Medulla oblongata (tissue), 1 donor: Measurements from ENCODE around the gene ABCF2.
A peak's percentile ranks its signal among the peaks of the same experiment; 100 is the strongest.

Experiments
- DNase-seq: peaks from one replicate; pipeline ENCODE4 v3.0.0-alpha.2; 2015; ENCODE audit errors: extremely low spot score

ABCF2 gene

DNA sequence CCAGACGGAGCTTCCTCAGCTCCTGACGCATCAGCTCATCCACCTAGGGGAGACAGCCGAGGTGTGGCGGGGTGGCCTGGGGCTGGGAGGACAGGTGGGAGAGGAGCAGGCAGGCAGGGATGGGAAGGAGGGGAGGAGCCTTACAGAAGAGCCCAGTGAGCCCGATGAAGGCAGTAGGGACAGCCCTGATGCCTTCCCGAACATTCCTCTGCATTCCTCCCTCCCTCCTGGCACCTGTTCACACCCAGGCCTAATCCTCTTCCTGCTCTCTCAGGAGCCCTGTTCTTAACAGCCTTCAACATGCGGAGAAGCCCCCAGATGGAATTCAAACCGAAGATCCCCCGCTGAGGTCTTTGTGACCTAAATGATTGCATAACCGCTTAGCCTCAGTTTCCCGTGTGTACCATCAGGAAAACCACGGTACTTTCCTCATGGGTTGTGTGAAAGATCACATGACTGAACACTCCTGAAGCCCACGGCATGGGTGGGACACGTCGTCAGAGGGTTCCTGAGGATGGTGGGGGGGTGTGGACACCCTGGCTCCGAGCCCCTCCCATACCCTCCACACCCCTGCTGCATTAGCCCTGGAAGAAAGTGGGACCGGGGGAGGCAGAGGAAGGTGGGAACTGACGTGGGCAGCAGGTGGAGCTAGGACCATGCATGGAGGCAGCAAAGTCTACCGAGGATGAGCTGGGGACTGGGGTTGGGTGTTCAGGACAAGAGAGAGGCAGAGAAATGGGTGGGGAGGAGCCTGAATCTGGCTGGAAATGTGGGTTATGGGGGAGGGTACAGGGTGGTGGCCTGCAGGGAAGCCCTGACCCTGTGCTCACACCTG, 31.2 kb downstream of the ABCF2 start:
- no peak for DNase-seq

DNA sequence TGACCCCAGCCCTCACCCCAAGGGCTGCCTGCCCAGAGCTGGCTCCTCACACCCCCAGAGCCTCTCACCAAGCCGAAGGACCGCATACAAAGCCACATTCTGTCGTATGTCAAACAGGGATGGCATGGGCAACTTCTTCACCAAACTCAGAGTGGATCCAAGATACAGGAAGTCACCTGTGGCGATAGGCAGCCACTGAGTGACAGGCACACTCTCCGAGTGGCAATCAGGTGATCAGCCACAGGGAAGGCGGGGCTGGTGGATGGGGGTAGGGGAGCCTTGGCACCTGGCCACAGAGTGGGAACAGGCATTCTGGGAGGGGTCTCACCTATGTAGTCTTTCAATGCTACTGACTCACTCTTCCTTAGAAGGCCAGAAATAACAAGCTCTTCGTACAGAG, 32.8 kb downstream of the ABCF2 start:
- DNase-seq, result no peak

DNA sequence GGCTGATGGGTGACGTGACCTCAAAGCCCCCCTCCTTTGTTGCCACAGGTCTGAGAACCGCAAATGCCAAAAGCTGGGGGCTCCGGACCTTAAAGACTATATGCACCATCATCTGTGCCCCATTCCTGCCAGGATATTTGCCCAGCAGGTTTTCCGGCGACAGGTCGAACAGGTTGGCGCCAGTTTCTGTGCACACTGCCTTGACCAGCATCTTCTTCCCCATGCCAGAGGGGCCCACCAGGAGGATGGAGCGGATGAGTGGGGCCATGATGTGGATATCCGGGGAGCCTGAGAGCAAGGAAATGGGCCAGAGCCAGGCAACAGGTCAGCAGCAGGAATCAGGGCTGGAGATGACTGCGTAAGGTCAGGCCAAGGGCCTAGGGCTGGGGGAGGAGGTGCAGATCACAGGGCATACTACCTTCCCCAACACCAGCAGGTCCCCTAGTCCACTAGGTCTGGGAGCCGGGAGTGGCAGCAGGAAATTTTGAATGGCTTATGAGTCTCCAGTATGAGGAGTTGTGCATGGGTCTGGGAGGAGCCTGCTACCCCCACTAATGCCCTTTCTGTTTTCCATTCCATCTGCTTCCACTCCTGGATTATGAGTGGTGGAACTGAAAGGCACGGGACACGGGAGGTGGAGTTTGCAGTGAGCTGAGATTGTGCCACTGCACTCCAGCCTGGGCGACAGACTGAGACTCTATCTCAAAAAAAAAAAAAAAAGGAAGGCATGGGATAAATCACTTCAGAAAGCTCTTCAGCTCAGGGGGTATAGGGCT, 33.6 kb downstream of the ABCF2 start:
- DNase-seq, result no peak

DNA sequence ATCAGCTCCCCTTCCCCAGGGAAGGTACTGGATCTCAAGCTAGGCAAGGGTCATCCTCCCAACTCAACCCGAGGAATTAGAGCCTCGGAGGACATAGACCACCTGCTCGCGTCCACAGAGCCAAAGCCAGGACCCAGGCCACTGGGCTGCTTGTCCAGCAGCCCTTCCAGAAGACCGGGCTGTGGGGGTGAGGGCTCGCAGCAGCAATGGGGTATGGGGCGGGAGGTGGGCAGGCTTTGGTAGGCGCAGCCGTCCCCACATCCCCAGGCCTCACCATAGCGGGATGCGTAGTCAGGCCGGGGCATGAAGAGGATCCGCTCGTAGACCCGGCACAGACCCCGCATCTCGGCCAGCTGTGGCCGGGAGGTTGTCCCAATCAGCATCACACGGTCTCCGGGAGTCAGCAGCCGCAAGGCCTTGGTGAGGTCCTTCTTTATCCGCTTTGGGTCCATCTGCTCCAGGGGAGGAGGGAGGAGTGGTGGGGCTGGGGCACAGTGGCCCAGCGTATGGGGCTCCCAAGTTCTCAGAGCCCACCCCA, 34.9 kb downstream of the ABCF2 start:
- DNase-seq, result no peak

DNA sequence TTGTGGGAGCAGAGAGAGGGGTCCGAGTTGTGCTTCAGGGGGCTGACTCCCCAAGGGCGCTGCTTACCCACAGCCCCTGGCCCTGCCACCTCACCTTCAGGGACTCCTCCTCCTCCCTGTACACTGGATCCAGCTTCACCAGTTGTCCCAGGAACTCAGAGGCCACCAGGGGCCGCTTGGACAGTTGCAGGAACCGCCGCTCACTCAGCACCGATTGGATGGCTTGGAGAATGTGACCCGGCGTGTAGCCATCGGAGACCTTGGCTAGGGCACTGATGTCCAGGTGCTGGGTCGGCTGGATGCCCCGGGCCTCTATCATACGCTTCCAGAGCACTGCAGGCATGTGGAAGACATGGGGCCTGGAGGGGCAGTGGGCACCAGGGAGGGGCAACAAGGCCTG, 35.5 kb downstream of the ABCF2 start:
- DNase-seq, result no peak

DNA sequence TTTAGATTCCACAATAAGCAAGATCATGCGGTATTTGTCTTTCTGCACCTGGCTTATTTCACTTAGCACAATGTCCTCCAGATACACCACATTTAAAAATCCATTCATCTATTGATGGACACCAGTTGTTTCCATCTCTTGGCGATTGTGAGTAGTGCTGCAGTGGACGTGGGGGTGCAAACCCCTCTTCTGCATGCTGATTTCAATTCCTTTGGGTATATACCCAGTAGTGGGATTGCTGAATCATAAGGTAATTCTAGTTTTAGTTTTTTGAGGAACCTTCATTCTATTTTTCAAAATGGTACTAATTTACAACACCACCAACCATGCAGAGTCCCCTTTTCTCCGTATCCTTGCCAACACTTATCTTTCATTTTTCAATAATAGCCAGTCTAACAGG, 38.0 kb downstream of the ABCF2 start:
- DNase-seq, result no peak

DNA sequence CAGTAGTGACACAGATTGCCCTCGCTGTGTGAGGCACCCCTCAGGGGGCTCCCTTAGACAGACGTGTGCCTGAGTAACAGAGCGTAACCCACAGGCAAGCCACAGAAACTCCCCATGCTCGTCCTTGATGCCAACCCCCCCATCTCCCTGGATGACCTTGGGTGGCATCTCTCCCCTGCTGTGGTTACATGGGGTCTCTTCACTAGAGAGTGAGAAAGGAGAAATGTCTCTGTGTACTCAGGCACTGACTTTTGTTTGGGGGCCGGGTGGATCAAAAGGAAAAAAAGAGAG, 38.8 kb downstream of the ABCF2 start:
- no peak for DNase-seq

DNA sequence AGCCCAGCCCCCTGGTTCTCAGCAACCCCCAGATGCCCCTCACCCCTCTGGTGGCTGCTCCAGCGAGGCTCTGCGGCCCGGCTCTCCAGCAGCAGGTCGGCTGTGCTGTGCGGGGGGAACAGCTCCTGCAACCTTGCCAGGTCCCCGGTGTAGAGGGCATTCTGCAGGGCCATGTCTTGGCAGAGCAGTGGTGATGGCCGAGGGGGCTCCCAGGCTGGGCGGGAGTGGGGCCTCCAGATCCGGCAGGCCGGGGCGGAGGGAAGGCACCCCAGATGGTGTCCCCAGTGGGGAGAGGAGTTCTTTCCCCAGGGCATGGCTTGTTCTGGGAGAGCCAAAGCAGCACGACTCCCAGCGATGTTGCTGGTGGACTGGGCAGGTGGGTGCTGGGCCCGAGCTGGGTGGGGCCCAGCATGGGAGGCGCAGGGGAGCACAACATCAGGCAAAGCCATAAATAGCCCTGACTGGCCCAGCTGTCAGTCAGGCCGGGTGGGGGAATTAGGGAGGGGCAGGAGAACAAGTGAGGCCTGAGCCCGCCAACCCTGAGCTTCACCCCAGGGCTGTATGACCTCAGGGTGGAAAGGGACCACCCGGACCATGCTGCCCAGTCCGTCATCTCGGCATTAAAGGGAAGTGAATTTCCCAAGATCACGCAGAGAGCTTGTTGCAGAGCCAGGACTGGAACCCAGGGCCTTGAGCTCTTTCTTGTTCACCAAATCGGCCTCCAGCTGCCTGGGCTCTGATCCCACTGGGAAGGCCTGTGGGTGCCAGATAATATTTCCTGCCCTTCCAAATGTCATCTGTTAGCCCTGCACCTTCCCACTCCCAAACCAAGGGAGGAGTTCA, 39.4 kb downstream of the ABCF2 start:
- no peak for DNase-seq

DNA sequence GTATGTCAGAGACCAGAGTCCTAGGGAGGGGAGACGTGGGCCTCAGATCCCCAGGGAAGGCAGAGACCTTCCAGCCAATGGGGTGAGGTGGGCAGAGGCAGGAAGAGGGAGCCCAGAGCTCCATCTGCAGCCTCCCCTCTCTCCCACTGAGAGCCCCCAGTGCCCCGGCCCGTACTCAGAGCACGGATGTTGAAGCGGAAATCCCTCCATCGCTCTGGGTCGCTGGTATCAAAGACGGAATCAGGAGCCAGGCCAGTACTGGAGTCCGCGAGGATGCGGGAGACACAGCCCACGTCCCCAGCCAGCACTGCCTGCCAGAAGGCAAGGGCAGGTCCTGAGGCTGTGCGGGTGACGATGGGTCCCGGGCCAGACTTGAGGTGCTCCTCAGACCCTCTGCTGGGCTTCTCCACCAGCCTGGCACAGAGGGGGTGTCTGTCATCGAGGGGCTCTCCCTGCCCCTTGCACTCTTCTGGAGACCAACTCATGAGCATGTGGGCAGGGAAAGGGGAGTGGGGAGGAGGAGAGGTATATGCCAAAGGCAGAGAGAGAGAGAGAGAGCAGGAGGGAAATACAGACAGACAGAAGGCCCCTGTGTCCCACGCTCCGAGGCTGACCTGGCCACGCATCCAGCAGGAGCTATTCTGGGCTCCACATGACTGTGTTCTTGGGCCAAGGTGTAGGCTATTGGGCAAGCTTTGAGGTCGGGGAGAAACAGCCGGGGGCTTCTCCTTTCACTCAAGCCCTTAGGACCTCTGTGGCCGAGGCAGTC, 40.2 kb downstream of the ABCF2 start, which contains the start of gene ASB10:
Gene ASB10, minus strand, starts transcription at position 611 of the 769 bp plus-strand sequence. Its CDS starts 120 bp downstream, at position 491.
- DNase-seq, result no peak

DNA sequence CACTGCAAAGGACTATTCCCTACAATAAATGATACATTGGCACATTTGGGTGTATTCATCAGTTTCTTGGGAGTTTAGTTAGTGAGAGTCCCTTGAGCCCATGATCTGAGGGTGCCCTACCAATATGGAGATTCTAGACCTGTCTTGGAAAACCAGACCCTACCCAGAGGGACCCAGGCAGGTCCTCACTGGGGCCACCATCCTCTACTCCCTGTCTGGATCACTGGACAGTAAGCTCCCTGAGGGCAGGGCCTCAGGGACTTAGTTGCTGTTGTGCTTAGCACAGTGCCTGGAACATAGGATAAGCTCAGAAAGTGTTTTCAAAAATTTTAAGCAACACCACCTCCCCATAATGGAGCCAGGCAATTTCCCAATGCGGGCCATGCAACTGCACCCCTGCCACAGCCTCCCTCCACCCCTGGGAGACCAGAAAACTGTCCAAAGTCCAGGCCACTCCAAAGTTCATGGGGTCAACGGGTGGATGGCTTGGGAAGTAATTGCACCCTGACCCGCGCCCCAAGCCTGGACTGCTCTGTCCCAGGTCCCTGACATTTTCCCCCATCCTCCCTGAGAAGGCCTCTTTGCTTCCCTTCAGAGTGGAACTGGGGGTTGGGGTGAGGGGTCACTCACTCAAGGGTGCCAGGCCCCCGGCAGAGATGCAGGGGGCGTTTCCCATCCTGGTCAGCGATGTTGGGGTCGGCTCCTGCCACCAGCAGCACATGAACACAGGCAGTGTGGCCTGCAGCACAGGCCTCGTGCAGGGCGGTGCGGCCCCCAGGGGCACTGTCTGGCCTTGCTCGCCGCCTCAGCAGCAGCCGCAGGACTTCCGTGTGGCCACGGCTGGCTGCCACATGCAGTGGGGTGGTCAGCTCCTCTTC, 41.0 kb downstream of the ABCF2 start:
- DNase-seq, result no peak

DNA sequence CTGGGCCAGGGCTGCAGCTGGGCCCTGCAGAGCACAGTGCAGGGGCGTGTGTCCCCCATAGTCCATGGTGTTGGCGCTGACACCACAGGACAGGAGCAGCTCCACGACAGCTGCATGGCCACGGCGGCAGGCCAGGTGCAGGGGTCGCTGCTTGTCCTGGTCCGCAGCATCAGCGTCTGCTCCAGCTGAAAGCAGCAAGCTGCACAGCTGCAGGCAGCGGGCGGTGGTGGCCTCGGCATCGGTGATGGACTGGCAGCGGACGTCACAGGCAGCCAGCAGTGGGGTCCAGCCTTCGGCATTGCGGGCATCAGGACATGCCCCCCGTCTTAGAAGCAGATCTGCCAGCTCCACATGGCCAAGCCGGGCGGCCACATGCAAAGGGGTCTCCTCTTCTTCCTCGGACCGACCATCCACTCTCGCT, 46.0 kb downstream of the ABCF2 start:
- DNase-seq, result no peak

DNA sequence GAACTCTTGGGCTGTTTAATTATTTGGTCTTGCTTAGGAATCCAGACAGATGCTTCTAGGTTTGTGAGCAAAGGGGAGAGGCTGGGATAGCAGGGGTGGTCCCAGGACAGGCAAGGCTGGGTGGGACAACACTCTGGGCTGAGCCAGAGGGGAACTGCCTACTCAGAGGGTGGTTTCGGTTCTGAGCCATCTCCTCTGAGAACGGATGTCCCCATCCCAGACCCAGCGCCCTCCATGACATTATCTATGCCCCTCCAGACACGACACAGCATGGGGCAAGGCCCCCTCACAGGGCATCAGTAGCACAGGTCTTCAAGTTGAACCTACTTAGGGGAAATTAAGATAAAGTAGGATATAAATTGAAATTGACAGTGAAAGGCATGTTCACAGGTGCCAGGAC, 47.1 kb downstream of the ABCF2 start:
- DNase-seq, result no peak

DNA sequence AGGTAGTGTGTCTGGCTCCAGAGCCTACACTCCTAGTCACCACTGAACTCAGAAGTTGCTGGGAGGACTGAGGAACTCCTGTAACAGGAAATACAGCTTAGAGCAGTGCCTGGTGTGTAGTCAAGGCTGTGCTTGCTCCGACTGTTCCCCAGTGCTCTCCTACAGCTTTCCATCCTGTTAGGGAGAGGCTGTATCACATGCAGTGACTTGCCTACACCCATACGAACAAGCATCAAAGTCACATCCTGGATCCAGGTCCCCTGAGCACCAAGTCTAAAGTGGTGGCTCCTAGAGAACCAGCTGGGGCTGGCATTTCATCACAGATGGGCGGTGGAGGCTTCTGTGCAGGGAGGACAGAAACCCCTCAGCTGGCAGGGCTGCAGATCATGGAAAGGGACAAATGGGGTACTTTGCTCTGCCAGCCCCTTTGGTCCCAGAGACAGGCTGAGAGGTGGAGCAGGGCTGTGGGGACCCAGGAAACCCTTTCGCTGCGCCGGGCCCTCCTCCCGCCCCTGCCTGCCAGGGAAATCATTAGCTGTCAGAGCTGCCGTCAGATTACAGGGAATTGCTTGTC, 47.6 kb downstream of the ABCF2 start:
- no peak for DNase-seq

DNA sequence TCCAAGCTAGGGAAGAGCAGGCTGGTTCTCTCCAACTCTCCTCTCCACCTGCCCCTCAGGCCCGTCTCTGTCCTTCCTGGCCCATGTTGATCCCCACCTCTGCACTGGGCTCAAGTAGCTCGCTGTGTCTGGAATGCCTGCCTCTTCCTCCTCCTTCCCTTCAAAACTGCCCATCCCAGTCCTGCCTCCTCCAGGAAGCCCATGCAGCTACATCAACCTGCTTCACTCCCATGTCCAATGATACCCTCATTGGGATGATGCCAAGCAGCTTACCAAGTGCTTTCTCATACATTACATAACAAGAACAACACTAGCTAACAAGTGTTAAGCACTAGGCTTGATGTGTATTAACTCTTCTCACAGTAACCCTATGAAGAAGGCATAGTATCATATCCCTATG, 48.2 kb downstream of the ABCF2 start:
- DNase-seq, result no peak

DNA sequence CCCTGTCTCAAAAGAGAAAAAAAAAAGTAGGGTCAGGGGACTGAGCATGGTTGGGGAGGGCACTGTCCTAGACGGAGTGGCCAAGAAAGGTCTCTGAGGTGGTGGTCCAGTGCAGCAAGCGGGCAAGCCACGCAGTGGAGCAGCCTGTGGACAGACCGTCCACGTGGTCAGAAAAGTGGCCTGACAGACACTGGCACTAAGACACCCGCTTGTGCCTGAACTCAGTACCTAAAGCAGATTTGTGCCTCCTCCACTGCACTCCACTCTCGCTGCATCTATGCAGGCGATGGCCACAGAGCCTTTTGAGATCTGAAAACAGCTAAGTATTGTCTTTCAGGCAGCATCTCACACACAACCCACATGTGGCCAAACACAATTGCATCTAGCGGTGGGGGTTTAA, 48.8 kb downstream of the ABCF2 start:
- peak; percentile 18 for DNase-seq

DNA sequence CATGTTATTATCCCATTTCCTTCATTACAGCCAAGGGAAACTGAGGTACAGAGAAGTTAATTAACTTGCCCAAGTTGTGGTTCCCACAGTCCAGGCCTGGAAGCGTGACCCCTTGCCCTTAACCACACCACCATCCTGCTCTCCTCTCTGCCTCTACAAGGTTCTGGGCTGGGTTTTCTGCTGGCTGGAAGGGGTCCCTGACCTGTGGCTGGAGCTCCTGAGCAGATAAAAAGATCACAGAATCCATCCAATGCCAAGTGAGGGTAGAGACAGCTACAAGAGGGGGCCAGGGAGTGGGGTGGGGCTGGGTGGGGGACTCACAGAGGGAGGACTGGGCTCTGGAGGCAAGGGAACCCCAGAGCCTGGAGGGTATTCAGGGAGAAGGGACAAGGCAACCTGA, 49.7 kb downstream of the ABCF2 start:
- DNase-seq, result no peak

DNA sequence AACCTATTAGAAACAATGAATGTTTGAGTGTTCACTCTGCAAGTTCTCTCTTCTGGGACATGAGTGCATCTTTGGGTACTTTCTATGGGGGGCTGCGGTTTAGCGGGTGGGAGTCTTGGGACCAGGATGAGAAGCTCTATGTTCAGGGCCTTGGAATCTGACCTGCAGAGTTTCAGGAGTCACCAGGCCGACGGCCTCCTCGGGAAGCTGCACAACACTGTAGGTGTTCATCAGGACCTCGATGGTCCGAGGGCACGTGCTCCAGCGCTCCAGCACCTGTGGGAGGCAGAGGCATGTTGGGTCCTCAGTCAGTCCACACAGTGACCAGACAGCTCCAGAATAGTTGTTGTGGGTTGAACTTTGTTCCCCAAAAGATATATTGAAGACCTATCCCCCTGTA, 50.6 kb downstream of the ABCF2 start:
- DNase-seq, result no peak

DNA sequence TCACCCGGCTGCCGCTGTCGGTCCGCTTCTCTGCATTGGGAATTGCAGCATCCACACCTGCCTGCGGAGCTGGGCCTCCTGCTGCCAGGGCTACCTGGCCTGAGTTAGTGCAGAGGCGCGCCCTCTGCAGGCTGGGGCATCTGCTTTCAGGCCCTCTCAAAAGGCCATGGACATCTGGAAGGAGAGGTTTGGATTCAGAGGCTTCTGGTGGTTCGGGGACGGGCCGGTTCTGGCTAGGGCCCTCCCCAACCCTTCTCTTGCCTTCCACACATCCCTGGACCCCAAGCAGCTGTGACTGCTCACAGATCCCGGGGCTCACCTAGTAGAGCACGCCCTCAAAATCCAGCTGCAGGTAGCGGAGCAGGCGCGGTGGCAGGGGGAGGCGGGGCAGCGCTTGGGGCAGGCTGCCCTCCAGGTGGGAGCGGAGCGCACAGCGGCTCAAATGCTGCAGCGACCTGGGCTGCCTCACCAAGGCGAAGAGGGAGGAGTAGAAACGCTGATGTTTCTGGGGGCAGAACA, 51.2 kb downstream of the ABCF2 start:
- DNase-seq, result no peak

DNA sequence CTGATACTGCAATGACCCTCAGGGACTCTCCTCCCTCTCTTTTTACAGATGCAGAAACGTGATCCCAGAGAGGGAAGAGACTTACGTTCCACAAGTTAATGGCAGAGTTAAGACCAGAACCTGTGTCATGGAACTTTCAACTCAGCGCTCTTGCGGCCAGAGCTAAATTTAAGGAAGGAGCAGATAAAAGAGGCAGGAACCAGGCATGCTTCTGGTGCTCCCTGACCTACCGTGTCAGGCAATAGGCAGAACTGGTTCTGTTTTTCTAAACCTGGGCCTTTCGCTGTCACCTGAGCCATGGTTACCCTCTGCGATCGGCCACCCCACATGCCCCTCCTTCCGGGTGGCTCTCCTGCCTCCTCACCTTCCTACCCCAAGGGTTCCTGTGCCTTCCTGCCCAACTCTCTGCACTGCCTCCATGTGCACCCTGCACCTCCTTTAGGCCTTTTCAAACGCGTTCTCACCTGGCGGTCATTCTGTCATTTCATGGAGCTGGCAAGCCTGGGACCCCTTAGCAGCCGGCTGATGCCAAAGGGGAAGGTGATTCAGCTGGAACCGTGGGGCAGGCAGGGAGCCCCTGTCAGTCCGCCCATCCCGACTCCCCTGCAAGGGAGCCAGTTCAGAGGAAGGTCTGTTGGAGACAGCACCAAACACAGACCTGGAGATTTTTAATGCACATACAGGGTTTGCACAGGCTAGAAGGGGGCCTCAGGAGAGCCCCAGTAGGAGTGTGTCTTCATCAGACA, 51.8 kb downstream of the ABCF2 start:
- no peak for DNase-seq
